ENCODE data around the gene BAMBI.
"Not testable (repeated sequence)": the region's sequence is repeated elsewhere in the genome, so short reads cannot be mapped to it uniquely, and the experiment has no call there.

Gene BAMBI, protein sequence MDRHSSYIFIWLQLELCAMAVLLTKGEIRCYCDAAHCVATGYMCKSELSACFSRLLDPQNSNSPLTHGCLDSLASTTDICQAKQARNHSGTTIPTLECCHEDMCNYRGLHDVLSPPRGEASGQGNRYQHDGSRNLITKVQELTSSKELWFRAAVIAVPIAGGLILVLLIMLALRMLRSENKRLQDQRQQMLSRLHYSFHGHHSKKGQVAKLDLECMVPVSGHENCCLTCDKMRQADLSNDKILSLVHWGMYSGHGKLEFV

DNA sequence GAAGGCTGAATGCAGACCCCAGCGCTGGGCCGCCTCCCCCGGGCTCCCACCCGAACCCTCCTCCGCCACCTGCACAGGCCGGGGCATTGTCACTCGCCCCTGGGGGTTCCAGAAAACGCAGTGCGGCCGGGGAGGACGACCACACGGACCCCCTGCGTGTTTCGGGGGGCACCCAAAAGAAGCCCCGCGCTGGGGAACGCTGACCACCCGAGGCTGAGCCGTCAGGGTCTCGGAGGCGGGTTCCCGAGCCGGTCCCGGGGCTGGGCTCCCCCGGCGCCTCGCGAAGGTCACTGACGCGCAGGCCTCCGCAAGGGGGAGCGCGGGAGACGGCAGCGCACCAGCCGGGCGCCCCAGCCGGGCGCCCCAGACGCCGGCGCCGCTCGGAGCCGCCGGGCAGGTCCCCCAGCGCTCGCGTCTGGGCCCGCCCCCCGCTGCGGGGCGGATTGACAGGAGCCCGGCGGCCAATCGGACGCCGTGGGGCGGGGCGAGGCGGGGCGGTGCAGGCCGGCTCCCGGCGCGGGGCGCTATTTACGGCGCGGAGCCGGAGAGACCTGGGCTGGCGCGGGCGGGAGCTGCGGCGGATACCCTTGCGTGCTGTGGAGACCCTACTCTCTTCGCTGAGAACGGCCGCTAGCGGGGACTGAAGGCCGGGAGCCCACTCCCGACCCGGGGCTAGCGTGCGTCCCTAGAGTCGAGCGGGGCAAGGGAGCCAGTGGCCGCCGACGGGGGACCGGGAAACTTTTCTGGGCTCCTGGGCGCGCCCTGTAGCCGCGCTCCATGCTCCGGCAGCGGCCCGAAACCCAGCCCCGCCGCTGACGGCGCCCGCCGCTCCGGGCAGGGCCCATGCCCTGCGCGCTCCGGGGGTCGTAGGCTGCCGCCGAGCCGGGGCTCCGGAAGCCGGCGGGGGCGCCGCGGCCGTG is at the start of gene BAMBI:
Gene BAMBI (plus strand): TSS at position 554 of the 920 bp plus-strand sequence. CDS start 377 bp downstream, outside the sequence.
- no peak for DNase-seq

DNA sequence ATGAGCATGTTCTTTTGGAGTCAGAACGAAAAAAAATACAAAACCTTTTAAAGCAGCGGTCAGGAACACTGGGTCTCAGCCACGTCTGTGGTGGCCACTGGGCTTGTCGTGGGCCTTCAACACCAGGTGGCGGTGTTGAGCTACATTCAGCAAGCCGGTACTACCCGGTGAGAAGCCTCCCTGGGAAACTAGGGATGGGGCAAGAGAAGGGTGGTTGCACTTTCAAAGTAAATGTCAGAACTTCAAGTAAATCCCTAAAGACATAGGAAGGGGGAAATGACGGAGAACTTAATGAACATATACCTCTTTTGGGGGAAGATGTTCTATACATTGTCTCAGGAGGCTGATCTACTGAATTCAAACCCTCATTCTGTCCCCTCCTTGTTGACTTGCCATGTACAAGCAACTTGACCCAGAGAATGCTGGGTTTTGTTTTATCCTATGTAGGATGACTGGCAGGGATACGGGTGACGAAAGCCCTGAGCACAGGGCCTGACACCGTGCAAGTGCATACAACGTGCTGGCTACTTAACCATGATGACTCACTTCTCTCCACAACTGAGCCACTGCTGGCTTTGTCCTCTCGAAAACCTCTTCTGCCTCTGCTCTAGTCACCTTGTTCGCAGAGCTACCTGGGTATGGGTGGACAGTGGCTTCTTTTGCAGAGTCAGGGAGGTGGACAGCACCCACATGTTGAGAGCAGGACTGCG is 49.0 kb upstream of the BAMBI start:
- no peak for DNase-seq

DNA sequence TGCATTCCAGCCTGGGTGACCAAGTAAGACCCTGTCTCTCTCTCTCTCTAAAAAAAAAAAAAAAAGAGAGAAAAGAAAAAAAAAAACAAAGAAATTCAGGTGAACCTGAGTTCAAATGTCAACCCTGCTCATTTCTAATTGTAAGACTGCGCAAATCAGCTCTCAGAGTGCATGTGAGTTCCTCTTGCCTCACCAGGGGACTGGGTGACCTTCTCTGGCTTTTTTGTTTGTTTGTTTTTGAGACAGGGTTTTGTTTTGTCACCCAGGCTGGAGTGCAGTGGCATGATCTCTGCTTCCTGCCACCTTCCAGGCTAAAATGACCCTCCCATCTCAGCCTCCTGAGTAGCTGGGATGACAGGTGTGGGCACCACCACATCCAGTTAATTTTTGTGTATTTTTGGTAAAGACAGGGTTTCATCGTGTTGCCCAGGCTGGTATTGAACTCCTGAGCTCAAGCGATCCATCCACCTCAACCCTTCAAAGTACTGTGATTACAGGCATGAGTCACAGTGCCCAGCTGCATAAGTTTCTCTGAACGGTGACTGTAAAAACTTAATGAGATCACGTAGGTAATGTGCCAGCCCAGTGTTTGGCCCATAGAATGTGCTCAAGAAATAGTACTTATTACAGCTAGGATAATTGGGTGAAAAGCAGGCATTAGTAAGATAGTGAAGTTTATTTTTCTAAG is 45.3 kb upstream of the BAMBI start:
- no peak for DNase-seq

DNA sequence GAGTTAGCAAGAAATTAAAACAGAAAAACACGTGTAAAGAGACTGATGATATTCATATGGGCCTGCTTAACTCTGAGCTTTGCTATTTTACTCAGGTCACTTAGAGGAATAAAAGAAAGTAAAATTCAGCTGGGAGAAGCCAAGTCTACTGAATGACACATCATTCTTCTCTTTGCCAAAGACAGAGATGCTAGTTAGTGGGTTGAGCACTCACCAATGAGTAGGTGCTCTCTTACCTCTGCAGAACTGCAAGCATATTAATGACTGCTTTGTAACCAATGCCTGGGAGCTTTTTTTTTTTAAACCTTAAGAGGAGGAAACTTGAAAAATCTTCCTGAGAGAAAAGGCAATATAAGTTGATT is 44.8 kb upstream of the BAMBI start:
- DNase-seq, result no peak

DNA sequence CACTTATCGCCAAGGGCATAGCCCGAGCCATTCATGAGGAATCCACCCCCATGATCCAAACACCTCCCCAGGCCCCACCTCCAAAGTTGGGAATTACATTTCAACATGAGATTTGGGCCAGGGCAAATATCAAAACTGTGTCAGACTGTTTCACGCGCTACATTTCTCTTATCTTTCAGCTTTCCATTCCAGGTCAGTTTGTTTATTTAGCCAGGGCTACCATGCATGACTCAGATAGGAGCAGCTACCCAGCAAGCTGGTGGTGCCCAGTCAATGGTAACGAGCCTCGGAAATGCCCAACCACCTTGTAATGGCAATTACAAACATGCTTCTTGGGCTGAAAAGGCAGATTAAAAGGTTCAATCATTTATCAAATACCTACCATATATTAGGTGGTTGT is 43.6 kb upstream of the BAMBI start:
- no peak for DNase-seq

DNA sequence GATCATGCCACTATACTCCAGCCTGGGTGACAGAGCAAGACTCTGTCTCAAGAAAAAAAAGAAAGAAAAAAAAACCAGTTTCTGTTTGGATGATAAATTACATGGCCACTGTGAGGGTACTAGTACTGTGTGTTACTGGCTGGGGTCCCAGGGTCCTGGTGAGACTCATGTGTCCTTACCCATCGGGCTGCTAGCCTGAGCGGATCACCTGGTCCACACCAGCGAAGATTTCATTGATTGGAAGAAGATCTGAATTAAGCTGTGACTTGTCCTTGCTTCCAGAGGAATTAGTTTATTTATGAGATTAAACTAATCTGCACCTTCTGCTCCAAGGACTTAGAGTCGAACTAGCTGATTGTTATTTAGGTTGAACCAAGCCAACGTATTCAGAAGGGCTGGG is 40.0 kb upstream of the BAMBI start:
- DNase-seq, result no peak

DNA sequence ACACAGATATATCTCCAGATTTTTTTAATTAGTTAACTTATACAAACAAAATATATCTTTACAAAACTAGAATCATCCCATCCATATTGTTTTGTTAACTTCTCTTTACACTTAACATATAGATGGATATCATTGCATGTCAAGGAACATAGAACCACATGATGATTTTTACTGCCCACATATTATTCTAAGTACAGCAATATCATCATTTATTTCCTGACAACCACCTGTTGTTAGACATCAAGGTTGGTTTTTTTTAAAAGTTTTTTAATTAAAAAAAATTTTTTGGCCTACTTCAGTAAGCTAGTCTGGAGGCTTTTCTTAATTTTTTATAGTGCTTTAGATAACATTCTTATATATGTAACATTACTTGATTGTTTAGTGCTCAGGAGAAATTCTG is 38.9 kb upstream of the BAMBI start:
- DNase-seq, result no peak

DNA sequence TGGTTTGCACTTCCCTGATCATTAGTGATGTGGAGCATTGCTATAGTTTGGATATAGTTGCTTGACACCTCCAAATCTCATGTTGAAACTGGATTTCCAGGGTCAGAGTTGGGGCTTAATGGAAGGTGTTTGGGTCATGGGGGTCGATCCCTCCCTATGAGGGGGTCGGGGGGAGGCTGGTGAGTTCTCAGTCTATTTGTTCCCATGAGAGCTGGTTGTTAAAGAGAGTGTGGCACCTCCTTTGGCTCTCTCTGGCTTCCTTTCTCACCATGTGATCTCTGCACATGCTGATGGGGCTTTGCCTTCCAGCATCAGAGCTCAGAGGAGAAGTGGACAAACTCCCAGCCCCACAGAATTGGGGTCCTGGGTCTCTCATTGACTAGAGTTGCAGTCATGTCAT is 36.8 kb upstream of the BAMBI start:
- no peak for DNase-seq

DNA sequence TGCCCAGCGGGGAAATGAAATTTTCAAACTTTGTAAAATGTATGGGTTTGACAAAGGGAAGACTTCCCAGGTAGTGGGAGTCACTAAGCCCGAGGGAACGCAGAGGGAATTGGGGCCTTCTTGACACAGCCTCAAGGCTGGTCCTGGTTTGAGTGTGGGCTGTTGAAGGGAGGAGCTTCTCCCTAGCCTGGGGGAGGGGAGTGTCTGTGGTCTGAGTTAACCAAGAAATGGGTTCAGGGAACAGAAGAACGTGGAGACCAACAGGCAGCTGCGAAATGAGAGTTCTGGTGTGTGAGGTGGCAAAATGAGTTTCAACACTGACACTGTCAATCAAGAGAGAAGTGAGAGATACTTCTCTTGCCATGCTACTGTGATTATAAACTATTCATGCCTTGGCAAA is 32.7 kb upstream of the BAMBI start:
- no peak for DNase-seq

DNA sequence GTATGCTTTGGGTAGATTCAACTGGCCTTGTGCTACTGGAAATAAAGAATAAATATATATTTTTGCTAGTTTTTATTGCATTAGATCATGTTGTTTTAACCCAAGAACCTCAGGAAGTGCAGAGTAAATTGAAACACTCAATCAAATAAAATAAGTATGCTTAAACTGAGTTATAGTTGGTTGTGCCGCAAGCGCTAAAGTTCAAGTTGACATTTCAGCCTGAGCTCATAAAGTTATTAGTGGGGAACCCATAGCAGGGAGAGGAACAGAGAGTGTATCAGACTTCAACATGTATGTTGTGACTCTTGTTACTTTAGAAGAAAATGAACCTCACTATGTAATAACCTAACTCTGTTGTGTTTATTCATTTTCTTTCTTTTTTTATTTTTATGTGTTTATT is 25.2 kb upstream of the BAMBI start:
- no peak for DNase-seq

DNA sequence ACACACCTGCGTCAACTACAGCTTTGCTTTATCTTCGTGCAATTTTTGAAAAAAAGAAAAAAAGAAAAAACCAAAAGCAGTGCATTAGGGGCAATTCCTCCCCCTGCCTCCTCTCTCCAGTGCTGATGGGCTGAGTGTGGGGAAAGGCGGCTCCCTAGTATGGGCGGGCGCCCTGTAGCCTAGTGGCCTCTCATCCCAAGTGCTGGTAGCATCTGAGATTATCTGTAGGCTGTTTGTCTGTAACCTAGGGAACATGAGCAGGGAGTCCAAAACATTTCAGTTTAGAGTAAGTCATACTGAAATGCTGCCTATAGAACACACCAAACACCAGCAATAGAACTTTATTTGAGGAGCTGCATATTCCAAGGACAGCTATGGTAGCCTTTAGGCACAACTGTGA is 24.6 kb upstream of the BAMBI start:
- DNase-seq, result no peak

DNA sequence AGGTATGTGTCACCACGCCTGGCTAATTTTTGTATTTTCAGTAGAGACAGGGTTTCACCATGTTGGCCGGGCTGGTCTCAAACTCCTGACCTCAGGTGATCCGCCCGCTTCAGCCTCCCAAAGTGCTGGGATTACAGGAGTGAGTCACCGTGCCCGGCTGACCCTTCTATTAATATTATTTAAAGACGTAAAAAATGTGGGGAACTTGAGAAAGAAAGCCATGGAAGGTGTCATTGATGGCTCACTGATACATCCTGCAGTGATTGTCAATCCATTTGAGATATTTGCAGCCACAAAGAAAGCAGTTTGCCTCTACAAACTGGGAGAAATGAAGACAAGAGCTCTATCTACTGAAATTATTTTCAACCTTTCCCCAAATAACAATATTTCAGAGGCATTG is 18.5 kb upstream of the BAMBI start:
- DNase-seq, result not testable (repeated sequence)

DNA sequence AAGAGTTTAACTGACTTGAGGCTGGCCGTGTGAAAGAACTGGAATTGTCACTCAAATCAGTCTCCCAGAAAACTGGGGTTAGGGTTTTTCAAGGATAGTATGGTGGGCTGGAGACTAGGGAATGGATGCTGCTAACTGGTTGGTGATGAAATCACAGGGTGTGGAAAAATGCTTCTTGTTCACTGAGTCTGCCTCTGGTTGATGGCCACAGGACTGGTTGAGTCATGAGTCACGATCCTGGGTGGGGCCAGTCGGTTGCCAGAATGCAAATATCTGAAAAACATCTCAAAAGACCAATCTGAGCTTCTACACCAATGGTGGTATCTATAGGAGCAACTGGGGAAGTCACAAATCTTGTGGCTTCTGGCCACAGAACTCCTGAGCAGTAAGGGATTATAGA is 16.3 kb upstream of the BAMBI start:
- DNase-seq, result no peak

DNA sequence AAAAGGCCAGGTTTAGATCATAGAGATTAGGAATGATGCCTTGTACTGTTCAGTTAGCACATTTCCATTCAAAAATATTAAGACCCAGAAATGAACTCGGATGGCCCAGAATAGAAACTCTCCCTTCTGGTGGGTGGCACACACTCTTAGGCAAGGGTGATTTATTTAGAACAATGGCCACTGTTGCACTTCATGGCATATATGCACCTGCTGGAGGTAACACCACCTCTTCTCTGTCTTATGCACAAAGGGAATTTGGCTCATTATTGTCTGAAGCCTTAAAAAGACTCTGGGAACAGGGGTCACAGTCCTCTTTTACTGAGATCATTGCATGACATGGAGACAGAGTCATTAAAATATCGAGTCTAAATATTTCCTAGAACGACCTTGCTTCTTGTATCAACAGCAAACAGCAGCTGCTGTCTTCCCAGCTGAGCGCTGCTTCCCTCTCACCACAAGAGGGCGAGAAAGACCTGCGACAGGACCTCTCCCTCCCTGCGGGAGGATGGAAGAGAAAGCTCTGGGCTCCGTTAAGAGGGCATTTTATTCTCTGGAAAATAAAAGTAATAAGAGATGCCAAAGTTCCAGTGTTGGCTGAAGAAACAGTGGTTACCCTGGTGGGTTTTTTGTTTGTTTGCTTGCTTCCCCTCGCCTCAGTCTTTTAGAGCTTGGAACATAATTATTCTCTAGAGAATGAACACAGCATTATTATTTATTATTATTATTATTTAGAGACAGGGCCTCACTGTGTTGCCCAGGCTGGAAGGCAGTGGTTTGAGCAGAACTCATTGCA is 13.5 kb upstream of the BAMBI start:
- DNase-seq, result no peak

DNA sequence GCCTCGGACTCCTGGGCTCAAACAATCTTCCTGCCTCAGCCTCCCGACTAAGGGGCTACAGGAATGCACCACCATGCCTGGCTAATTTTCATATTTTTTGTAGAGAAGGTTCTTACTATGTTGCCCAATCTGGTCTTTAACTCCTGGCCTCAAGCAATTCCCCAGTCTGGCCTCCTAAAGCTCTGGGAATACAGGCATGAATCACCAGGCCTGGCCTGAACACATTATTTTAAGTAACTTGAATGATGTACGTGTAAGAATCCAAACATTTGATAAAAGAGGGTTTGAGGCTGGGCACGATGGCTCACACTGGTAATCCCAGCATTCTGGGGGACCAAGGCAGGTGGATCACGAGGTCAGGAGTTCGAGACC is 13.0 kb upstream of the BAMBI start:
- DNase-seq, result no peak

DNA sequence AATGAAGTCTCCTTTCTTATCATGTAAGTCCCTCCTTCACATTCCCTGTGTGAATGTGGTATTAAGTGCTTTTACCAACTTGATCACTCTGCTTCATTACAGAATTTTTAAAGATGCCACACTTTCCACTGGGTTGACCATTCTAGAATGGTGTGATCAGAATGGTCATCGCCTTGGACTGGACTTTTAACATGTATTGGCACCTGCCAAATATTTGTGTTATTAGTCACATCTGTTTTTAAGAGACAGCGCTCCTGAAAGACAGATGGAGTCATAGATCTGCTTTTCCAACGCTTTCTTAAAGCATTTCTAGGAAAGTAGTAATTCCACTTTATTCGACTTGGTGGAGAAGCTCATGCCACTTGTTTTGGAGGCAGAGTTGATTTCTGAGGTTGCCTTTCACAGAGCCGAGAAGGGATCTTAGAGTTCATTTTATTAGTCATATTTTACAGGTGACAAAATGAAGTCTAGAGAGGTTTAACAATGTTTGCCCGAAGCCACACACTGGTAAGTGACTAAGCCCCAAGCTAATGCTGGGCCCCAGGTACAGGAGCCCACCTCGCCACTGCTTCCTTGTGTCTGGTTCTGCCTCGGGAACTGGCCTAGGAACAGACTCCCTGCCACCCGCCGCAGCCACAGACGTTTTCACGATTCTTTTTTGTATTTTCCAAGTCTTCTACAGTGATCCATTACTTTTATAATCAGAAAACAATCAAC is 10.4 kb upstream of the BAMBI start:
- DNase-seq, result no peak

DNA sequence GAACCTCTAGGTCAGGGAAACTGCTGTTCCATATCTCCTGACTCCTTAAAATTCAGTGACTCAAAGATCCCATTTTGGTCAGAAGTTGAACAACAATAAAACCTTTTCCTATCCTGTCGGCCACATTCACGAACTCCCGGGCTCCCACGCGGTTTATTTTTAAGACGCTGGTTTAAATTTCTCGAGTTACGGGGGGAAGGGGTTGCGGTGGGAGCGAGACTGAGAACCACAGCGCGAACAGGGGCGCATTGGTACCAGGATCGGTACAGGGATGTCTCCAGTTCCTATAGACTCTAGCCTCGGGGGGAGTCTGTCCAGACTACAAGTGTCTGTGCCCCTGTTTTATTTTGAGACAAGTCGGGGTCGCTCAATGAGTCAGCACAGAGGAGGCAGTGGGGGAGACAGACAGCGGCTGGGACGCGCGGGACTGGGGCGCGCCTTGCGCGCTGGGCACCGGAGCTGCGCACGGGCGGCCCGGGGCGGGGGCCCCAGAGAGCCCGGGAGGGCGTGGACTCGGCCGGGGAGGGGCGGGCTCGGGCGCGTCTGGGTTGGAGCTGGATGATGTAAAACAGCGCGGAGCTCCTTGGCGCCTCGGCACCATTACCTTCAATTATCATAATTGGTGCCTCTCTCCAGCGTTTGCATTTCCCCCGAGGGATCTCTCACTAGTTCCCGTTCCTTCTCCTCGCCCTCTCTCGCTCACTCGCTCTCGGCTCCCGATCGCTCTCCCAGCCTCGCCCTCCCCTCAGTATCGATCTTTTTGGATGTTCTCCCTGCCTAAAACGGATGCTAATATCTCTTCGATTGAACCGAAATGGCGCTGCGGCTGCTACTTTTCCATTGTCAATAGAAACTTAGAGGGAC is 8.7 kb upstream of the BAMBI start:
- no peak for DNase-seq

DNA sequence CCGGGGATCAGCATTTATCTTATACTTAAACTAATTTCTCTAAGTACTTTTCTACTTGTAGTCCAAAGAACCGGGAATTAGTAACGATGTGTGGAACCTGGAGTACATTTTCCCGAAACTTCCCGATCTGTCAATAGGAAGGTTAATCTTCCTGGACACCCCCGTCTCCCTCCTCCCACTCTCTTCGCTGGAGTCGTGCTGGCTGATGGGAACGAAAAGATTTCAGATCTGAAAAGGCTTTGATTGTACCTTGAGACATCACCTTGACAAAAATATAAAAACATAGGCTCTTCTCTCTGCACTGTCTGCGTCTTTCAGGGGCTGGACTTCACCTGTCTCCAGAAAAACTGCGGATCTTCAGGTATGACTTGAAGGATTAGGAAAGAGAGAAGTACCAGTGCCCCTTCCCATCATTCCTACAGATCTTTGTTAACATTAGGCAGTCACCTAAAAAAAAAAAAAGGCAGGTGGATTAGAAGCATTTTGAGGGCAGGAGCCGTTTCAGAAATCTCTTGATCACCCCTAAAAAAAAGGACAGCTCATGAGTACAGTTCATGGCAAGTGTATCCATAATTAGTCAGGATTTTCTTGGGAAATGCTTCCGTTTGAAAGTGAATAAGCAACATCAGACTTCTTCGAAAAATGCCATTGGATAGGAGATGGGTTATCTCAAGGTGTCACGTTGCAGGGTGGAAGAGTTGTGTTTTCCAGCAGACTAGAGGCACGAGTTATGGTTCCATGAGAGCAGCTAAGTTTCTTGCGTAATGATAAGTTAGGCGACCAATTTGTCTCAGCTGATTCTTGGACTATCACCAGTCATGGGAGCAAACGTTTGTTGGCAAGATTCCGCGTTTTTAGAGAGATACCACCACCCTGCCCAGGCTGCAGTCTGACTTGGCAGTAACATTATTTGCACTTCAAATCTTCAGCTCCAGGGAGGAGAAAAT is 7.8 kb upstream of the BAMBI start:
- DNase-seq, result no peak

DNA sequence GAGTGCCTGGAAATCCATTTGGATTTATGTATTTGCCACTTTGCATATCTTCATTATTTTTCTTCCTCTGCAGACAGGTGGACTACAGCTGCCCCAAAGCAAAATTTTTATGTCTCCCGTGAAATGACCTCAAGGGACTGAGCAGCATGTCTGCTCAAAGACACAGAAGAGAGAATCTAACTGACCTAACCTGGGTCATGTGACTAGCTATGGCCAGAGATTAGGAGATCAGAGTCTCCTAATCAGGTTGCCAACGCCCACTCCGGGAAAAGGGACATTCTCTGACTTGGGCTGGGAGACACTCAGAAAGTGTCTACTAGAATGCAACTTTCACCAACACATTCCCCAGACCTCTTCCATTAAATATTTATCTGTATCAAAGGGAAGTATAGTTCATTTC is 2.5 kb upstream of the BAMBI start:
- no peak for DNase-seq
